ENCODE data around the gene HAUS8.

DNA sequence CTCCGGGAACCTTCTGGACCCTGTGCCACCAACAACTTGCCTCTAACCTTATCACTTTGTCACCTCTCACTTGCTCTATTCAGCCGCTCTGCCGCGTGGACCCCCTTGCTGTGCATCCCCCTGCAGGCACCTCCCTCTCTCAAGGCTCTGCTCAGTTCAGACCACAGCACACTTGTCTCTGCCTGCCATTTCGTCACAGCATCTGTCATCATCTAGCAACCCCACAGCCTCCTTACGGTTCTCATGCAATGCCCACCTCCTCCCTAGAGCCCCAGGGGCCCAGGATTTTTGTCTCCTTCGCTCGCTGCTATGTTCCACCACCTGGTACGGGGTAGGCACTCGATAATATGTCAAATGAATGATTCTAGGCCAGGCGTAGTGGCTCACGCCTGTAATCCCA is 4.8 kb downstream of the HAUS8 start:
- no peak for TF ChIP-seq CTCF (IDR thresholded peaks at IDR 0.05)
- TF ChIP-seq EZH2 (IDR thresholded peaks at IDR 0.05; ENCODE audit: borderline replicate concordance, insufficient read depth, low read depth, low read length, poor library complexity, severe bottlenecking) = no peak
